Ascending aorta (tissue), 2 donors: ENCODE data around the gene FOXO1. TPM values are rescaled to one million over a fixed set of nuclear protein-coding genes. Genes with fewer than 3 reads are reported as not detected.

Source experiments
- DNase-seq, 2 donors: peaks; one replicate each; pipeline ENCODE4 v3.0.0-alpha.2; 2019; ENCODE audit warnings: low spot score in 2 of 2
- H3K27ac ChIP-seq, 2 donors: fragments of 200-600 bp; sonication (generic); one replicate each; pipeline ENCODE4 v1.5.1; 2016 to 2017; ENCODE audit warnings: mild to moderate bottlenecking in 1 of 2
- H3K27me3 ChIP-seq: fragments of 200-600 bp; sonication (generic); one replicate; pipeline ENCODE4 v1.5.1; 2017
- H3K36me3 ChIP-seq, 2 donors: fragments of 200-600 bp; sonication (generic); one replicate each; pipeline ENCODE4 v1.5.1; 2016
- H3K4me1 ChIP-seq, 2 donors: fragments of 200-600 bp; sonication (generic); one replicate each; pipeline ENCODE4 v1.5.1; 2016 to 2017; ENCODE audit warnings: mild to moderate bottlenecking in 1 of 2
- H3K4me3 ChIP-seq, 2 donors: fragments of 200-600 bp; sonication (generic); one replicate each; pipeline ENCODE4 v1.5.1; 2016 to 2017; ENCODE audit warnings: mild to moderate bottlenecking in 1 of 2
- H3K9me3 ChIP-seq, 2 donors: fragments of 200-600 bp; sonication (generic); one replicate each; pipeline ENCODE4 v1.5.1; 2016
- CTCF ChIP-seq, 3 experiments: fragments of 200-600 bp in 2 of 3; fragments of 450-650 bp in 1 of 3; sonication (generic) in 2 of 3; IDR thresholded peaks; one replicate each; pipeline ENCODE4 v1.5.1; 2016 to 2019; ENCODE audit warnings: antibody characterized with exemption in 3 of 3, mild to moderate bottlenecking in 1 of 3, moderate library complexity in 1 of 3
- intact Hi-C: fragments of 100-400 bp; cut with DNase I; formaldehyde crosslinking; loops from one replicate; pipeline ENCODE4 v1.15.1; 2023
- total RNA-seq: library from RNA; depleted of rRNA; stranded (reverse); fragments of >200 nt; gene quantifications from one replicate; pipeline ENCODE4 v1.1.0, GENCODE V29; 2016

FOXO1 gene
- total RNA-seq, 1 donor from 2014 or later, result 65.1 TPM

- no peaks in the 10 kb centered on the region for H3K36me3 ChIP-seq
- H3K4me1 ChIP-seq, result peaks cover 6 to 13% of the 10 kb centered on the region in 2 donors
- H3K27me3 ChIP-seq, result no peaks in the 10 kb centered on the region
- intact Hi-C loops, result no loop called here
- no peak overlapping the region for H3K4me3 ChIP-seq
- no peak overlapping the region for H3K27ac ChIP-seq
- H3K9me3 ChIP-seq, result no peaks in the 10 kb centered on the region
- no peak for DNase-seq
- TF ChIP-seq CTCF (IDR thresholded peaks at IDR 0.05), result no peak
Observed at GRCh38 chr13:40618581-40619478, 47.6 kb downstream of the FOXO1 start.

GRCh38 chr13:40617801-40618356 is 48.6 kb downstream of the FOXO1 start:
- Histone ChIP-seq H3K27ac (no peak overlapping the region), H3K36me3 (no peaks in the 10 kb centered on the region), H3K4me3 (no peak overlapping the region), H3K27me3 (no peaks in the 10 kb centered on the region), H3K9me3 (no peaks in the 10 kb centered on the region), H3K4me1 (peaks cover 2 to 17% of the 10 kb centered on the region in 2 donors)
- TF ChIP-seq CTCF (IDR thresholded peaks at IDR 0.05), result no peak
- no peak for DNase-seq
- intact Hi-C loops, result no loop called here

GRCh38 chr13:40615619-40616018 is 50.8 kb downstream of the FOXO1 start:
- intact Hi-C loops, result no loop called here
- Histone ChIP-seq H3K4me3 (no peak overlapping the region), H3K27me3 (no peaks in the 10 kb centered on the region), H3K9me3 (no peaks in the 10 kb centered on the region), H3K36me3 (no peaks in the 10 kb centered on the region), H3K4me1 (peaks cover 0 to 14% of the 10 kb centered on the region in 2 donors), H3K27ac (no peak overlapping the region)
- no peak for TF ChIP-seq CTCF (IDR thresholded peaks at IDR 0.05)
- DNase-seq, result no peak

GRCh38 chr13:40613914-40614313 is 52.5 kb downstream of the FOXO1 start:
- intact Hi-C loops, result no loop called here
- Histone ChIP-seq H3K27ac (peak overlapping the region; percentile 42 to 51), H3K9me3 (no peaks in the 10 kb centered on the region), H3K36me3 (no peaks in the 10 kb centered on the region), H3K4me1 (peaks cover 0 to 17% of the 10 kb centered on the region in 2 donors), H3K4me3 (no peak overlapping the region), H3K27me3 (no peaks in the 10 kb centered on the region)
- DNase-seq, result no peak
- TF ChIP-seq CTCF (IDR thresholded peaks at IDR 0.05), result no peak

- intact Hi-C loops, result no loop called here
- TF ChIP-seq CTCF (IDR thresholded peaks at IDR 0.05), result no peak
- DNase-seq, result peak in 1 of 2 donors; percentile 66
- peaks cover 0 to 17% of the 10 kb centered on the region in 2 donors for H3K4me1 ChIP-seq
- H3K36me3 ChIP-seq, result no peaks in the 10 kb centered on the region
- H3K4me3 ChIP-seq, result no peak overlapping the region
- H3K27ac ChIP-seq, result peak overlapping the region; percentile 42 to 51
- H3K9me3 ChIP-seq, result no peaks in the 10 kb centered on the region
- H3K27me3 ChIP-seq, result no peaks in the 10 kb centered on the region
Observed at GRCh38 chr13:40613192-40613818, 53.1 kb downstream of the FOXO1 start.
